ENCODE results near the gene DPM3. TPM values are rescaled to one million over a fixed set of nuclear protein-coding genes. Genes with fewer than 3 reads are reported as not detected.
"Not testable (repeated sequence)": the region's sequence is repeated elsewhere in the genome, so short reads cannot be mapped to it uniquely, and the experiment has no call there.

The DPM3 gene, protein sequence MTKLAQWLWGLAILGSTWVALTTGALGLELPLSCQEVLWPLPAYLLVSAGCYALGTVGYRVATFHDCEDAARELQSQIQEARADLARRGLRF
- total RNA-seq = 69.6 and 78.8 TPM in 2 replicates
- 258 and 315 TPM in 2 replicates for polyA plus RNA-seq
- 105 and 126 TPM in 2 replicates for polyA plus RNA-seq (2011; cell fraction: cytosol; rRNA removed)
- 31.3 and 32.5 TPM in 2 replicates for polyA plus RNA-seq (2011; cell fraction: nucleus; rRNA removed)
- polyA plus RNA-seq (2012) = 62.2 and 63.4 TPM in 2 replicates
- polyA minus RNA-seq = 16.3 and 17.2 TPM in 2 replicates
- 39.9 TPM for polyA minus RNA-seq (2011; cell fraction: cytosol; rRNA and poly(A)+ RNA removed)
- 3.8 and 6.2 TPM in 2 replicates for polyA minus RNA-seq (2011; cell fraction: nucleus; rRNA and poly(A)+ RNA removed)
- Bru-seq, nascent RNA = percentile 78 among the genes with signal in this experiment
- percentile 98 among the genes with signal in this experiment for BruChase-seq, experiment 1, labeled RNA remaining after a 6-hour chase
- BruChase-seq, experiment 2, labeled RNA remaining after a 2-hour chase = percentile 81 among the genes with signal in this experiment
- long read RNA-seq, transcript DPM3-202 (1 exons, 517 nt) = minor isoform, 5 of 102 reads
- long read RNA-seq, transcript DPM3-201 (2 exons, 486 nt) = minor isoform, 19 of 102 reads
- long read RNA-seq, transcript DPM3-203 (2 exons, 409 nt) = major isoform, 78 of 102 reads
- long read RNA-seq, partial matches to known transcripts = 0 of 102 reads
- long read RNA-seq, other reads (novel, unspliced or antisense) = 0 of 102 reads

DNA sequence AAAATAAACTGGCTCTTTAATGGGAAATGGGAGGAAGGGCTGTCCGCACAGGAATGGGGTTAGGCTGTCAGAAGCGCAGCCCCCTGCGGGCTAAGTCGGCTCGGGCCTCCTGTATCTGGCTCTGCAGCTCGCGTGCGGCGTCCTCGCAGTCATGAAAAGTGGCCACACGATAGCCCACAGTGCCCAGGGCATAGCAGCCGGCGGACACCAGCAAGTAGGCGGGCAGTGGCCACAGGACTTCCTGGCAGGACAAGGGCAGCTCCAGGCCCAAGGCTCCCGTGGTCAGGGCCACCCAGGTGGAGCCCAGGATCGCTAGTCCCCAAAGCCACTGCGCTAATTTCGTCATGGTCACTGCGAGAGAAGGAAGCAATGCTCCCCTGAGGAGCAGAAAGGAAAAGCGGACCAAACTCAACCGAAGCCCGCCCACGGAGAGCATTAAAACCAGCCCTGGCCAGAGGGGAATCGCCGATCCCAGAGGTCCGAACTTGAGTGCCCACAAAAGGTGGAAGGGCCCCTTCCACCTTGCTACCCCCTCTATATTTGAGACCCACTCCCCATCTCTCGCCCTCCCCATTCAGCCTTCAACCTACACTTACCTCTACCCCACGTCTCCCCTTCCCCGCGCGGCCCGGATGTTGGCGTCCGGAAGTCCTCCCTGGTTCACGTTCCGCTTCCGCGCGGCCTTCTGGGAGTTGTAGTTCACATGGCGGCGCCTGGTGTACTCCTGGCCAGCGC, at the start of gene DPM3:
Gene DPM3 (minus strand): TSS at position 637 of the 735 bp plus-strand sequence. CDS start 291 bp downstream, at position 346.
- Histone ChIP-seq H3K9me3 (replicated peaks; ENCODE audit: control insufficient read depth, insufficient read depth, low read length) (no peaks in the 10 kb centered on the region), H3K9me1 (replicated peaks; ENCODE audit: control insufficient read depth, extremely low read depth, insufficient read depth, low read length) (no peaks in the 10 kb centered on the region), H3K79me2 (ENCODE audit: control insufficient read depth, insufficient read depth, low read length) (peaks cover 24% of the 10 kb centered on the region), H3K27ac (ENCODE audit: insufficient read depth, low read depth, low read length) (peak within 1 kb of the TSS; percentile 50), H3K4me3 (replicated peaks in 1 of 3; ENCODE audit: insufficient read depth in 1 of 3, low read depth in 1 of 3, low read length in 3 of 3) (peak within 1 kb of the TSS; percentile 42 to 99 (median 68)), H2AFZ (ENCODE audit: low read depth, low read length) (peak within 1 kb of the TSS; percentile 58), H4K20me1 (replicated peaks; ENCODE audit: control insufficient read depth, extremely low read depth, insufficient read depth, low read length) (no peaks in the 10 kb centered on the region), H3K4me1 (ENCODE audit: control insufficient read depth, extremely low read depth, insufficient read depth, low read length) (peaks cover 21% of the 10 kb centered on the region), H3K4me2 (ENCODE audit: insufficient read depth, low read length) (peak within 1 kb of the TSS; percentile 80), H3K36me3 (ENCODE audit: control insufficient read depth in 2 of 2, extremely low read depth in 1 of 2, insufficient read depth in 2 of 2, low read length in 2 of 2) (peaks cover 0 to 2% of the 10 kb centered on the region in 2 experiments), H3K9ac (replicated peaks; ENCODE audit: extremely low read depth, insufficient read depth, low read length) (peak within 1 kb of the TSS; percentile 81), H3K27me3 (ENCODE audit: control insufficient read depth in 2 of 2, insufficient read depth in 2 of 2, low read length in 2 of 2) (peaks cover 0 to 3% of the 10 kb centered on the region in 2 experiments)
- ChIA-PET CTCF (interaction anchor here (1.0 to 1.7 kb wide), 4 partner anchors 8 to 55 kb away, joined by 3 to 15 read pairs (median 9); no protein-coding TSS in a partner anchor), POLR2A (interaction anchor here (0.6 to 1.1 kb wide), 3 partner anchors 10 to 127 kb away, joined by 5 to 8 read pairs (median 5); partner anchors contain the start of gene THBS3)
- BruUV-seq (replicated peaks) = TSS peak; percentile 39
- DNase-seq (ENCODE audit: low read depth, low spot score) (peak; percentile 81), FAIRE-seq (peak; percentile 82)
- dilution Hi-C loops (cut with MboI; ENCODE audit: extremely low pct_ligation_motif_present, low sequenced_read_pairs) (no loop called here), intact Hi-C loops (cut with micrococcal nuclease) (loop anchor here (1.0 to 2.0 kb wide), 2 partner anchors 13 to 27 kb away; partner anchors contain the start of gene EFNA1)
- TF ChIP-seq GATA2 (IDR thresholded peaks at IDR 0.05; ENCODE audit: insufficient read depth, insufficient read length, low read depth, low read length) (no peak), POLR2AphosphoS5 (IDR thresholded peaks at IDR 0.05; ENCODE audit: insufficient read depth, low read depth, low read length) (peak; percentile 38), POLR2A (IDR thresholded peaks at IDR 0.05; ENCODE audit: low read depth, low read length) (peak; percentile 77)
- TF ChIP-seq, protein P1, sequence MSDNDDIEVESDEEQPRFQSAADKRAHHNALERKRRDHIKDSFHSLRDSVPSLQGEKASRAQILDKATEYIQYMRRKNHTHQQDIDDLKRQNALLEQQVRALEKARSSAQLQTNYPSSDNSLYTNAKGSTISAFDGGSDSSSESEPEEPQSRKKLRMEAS (IDR thresholded peaks at IDR 0.05; ENCODE audit: insufficient read depth, insufficient read length) = no peak

DNA sequence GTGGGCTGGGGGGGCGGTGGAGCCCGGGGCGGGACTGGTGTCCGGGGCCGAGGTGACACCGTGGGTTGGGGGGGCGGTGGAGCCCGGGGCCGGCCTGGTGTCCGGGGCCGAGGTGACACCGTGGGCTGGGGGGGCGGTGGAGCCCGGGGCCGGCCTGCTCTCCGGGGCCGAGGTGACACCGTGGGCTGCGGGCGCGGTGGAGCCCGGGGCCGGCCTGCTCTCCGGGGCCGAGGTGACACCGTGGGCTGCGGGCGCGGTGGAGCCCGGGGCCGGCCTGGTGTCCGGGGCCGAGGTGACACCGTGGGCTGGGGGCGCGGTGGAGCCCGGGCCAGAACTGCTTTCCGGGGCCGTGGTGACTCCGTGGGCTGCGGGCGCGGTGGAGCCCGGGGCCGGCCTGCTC, 49.6 kb upstream of the DPM3 start:
- H3K4me1 ChIP-seq (ENCODE audit: control insufficient read depth, extremely low read depth, insufficient read depth, low read length); DNase-seq (ENCODE audit: low read depth, low spot score); H3K9ac ChIP-seq (replicated peaks; ENCODE audit: extremely low read depth, insufficient read depth, low read length); POLR2A ChIA-PET; H3K27me3 ChIP-seq (ENCODE audit: control insufficient read depth in 2 of 2, insufficient read depth in 2 of 2, low read length in 2 of 2); H4K20me1 ChIP-seq (replicated peaks; ENCODE audit: control insufficient read depth, extremely low read depth, insufficient read depth, low read length); FAIRE-seq; H3K79me2 ChIP-seq (ENCODE audit: control insufficient read depth, insufficient read depth, low read length); H3K9me3 ChIP-seq (replicated peaks; ENCODE audit: control insufficient read depth, insufficient read depth, low read length); CTCF ChIA-PET; H3K27ac ChIP-seq (ENCODE audit: insufficient read depth, low read depth, low read length); H3K4me3 ChIP-seq (replicated peaks in 1 of 3; ENCODE audit: insufficient read depth in 1 of 3, low read depth in 1 of 3, low read length in 3 of 3); H3K9me1 ChIP-seq (replicated peaks; ENCODE audit: control insufficient read depth, extremely low read depth, insufficient read depth, low read length); H3K36me3 ChIP-seq (ENCODE audit: control insufficient read depth in 2 of 2, extremely low read depth in 1 of 2, insufficient read depth in 2 of 2, low read length in 2 of 2); BruUV-seq (replicated peaks); H3K4me2 ChIP-seq (ENCODE audit: insufficient read depth, low read length); H2AFZ ChIP-seq (ENCODE audit: low read depth, low read length); dilution Hi-C loops (cut with MboI; ENCODE audit: extremely low pct_ligation_motif_present, low sequenced_read_pairs): not testable (repeated sequence)
- intact Hi-C loops (cut with micrococcal nuclease) = loop anchor here (5.0 kb wide), 2 partner anchors 37 to 117 kb away; partner anchors contain the start of gene FDPS

Measured in endothelial cell of umbilical vein (primary cell).